ENCODE data around the gene CNOT6. TPM values are rescaled to one million over a fixed set of nuclear protein-coding genes. Genes with fewer than 3 reads are reported as not detected.

CNOT6 gene
- total RNA-seq, 1 experiment from 2014 or later, result 59.1 TPM

GRCh38 chr5:180460834-180461233, 33.3 kb upstream of the CNOT6 start:
- ChIA-PET CTCF (interaction anchor here (0.8 kb wide), 1 partner anchor 132 kb away, joined by 3 read pairs; no protein-coding TSS in a partner anchor), POLR2A (no interaction called here)
- no peak for ATAC-seq

More at GRCh38 chr5:180460834-180461233, 33.3 kb upstream of the CNOT6 start:
- H3K27me3 ChIP-seq (ENCODE audit: insufficient read depth, low read length), result no peaks in the 10 kb centered on the region
- DNase-seq (ENCODE audit: low read depth, low spot score), result no peak
- H3K79me2 ChIP-seq (ENCODE audit: insufficient read depth, low read length), result no peaks in the 10 kb centered on the region
- no peaks in the 10 kb centered on the region for H4K20me1 ChIP-seq (ENCODE audit: insufficient read depth)
- H3K4me2 ChIP-seq (ENCODE audit: low read length), result no peak overlapping the region
- no peak overlapping the region for H2AFZ ChIP-seq (ENCODE audit: low read depth, low read length, poor library complexity, severe bottlenecking)
- RAD21 ChIA-PET (ENCODE audit: low non-redundant PET in 1 of 2, low total read pairs in 2 of 2, uncharacterized antibody in 2 of 2, unreplicated experiment in 2 of 2), result no interaction called here
- H3K4me1 ChIP-seq (ENCODE audit: control insufficient read depth in 1 of 2, insufficient read depth in 2 of 2, low read length in 2 of 2), result no peaks in the 10 kb centered on the region
- no peaks in the 10 kb centered on the region for H3K36me3 ChIP-seq (ENCODE audit: control insufficient read depth in 1 of 2, insufficient read depth in 2 of 2, low read length in 2 of 2)
- no peaks in the 10 kb centered on the region for H3K9me2 ChIP-seq (ENCODE audit: insufficient read depth)
- no peak overlapping the region for H3K9ac ChIP-seq (ENCODE audit: low read length)
- H3K27ac ChIP-seq (ENCODE audit: low read depth, low read length), result no peak overlapping the region
- no TSS peak for BruUV-seq (replicated peaks)
- intact Hi-C loops (cut with micrococcal nuclease), result no loop called here
- TF ChIP-seq SIN3A (IDR thresholded peaks at IDR 0.05; ENCODE audit: low read depth) (no peak), ATF3 (IDR thresholded peaks at IDR 0.05) (no peak), MAX (IDR thresholded peaks at IDR 0.05) (no peak), SRF (IDR thresholded peaks at IDR 0.05; ENCODE audit: low read depth) (no peak), EZH2 (IDR thresholded peaks at IDR 0.05) (no peak), CEBPB (IDR thresholded peaks at IDR 0.05; ENCODE audit: low read depth) (no peak), ELF1 (IDR thresholded peaks at IDR 0.05; ENCODE audit: borderline replicate concordance, low read depth) (no peak), ZBTB33 (IDR thresholded peaks at IDR 0.05; ENCODE audit: extremely low read depth, insufficient replicate concordance, low read length) (no peak), POLR2AphosphoS5 (IDR thresholded peaks at IDR 0.05; ENCODE audit: low read depth, low read length) (no peak), ZNF274 (IDR thresholded peaks at IDR 0.05; ENCODE audit: low read depth, low read length) (no peak), CBX3 (IDR thresholded peaks at IDR 0.05; ENCODE audit: low read depth) (no peak), JUND (IDR thresholded peaks at IDR 0.05) (no peak), EZH2phosphoT487 (IDR thresholded peaks at IDR 0.05; ENCODE audit: borderline replicate concordance) (no peak)
- H3K4me3 ChIP-seq (replicated peaks in 1 of 2; ENCODE audit: low read depth in 1 of 2, low read length in 2 of 2), result no peak overlapping the region
- no peaks in the 10 kb centered on the region for H3K9me3 ChIP-seq (ENCODE audit: control insufficient read depth in 1 of 2, insufficient read depth in 1 of 2, low read depth in 1 of 2, low read length in 2 of 2)

All from HCT116 (cell line).